ENCODE results near the gene IKZF5. TPM values are rescaled to one million over a fixed set of nuclear protein-coding genes. Genes with fewer than 3 reads are reported as not detected.
A peak's percentile ranks its signal among the peaks of the same experiment; 100 is the strongest.

IKZF5 gene
- total and polyA plus RNA-seq, 2 donors: 4.2 to 27.6 TPM

DNA sequence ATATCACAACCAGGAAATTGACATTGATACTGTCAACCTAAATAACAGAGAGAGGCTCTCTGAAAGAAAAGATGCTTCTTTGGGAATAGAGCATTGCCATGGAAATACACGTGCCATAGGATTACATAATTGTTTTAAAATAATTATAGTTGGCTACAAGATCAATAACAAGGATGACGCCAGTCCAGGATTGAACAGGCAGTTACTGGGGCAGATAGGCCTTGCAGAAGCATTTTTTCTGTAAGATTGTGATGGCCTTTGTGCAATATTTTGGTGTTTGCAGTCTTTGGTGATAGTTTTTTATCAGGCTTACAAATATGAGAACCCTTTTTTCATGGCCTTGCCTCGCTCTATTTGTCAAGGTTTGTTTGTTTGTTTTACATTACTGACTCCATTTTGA, 10.7 kb upstream of the IKZF5 start:
- WGBS: 81% methylated on average over 3 of the region's 3 CpGs
- no peaks in the 10 kb centered on the region for H3K4me1 ChIP-seq (ENCODE audit: control insufficient read depth in 2 of 2, insufficient read depth in 2 of 2, low read length in 2 of 2)
- no peaks in the 10 kb centered on the region for H3K27me3 ChIP-seq (ENCODE audit: control insufficient read depth in 2 of 2, insufficient read depth in 1 of 2, low read length in 1 of 2)
- no peaks in the 10 kb centered on the region for H3K36me3 ChIP-seq (ENCODE audit: control insufficient read depth in 2 of 2, insufficient read depth in 2 of 2, low read length in 1 of 2)
- H3K9me3 ChIP-seq (ENCODE audit: control insufficient read depth in 2 of 2, insufficient read depth in 1 of 2, low read length in 1 of 2): no peaks in the 10 kb centered on the region
- no peak overlapping the region for H3K27ac ChIP-seq (ENCODE audit: low read depth in 1 of 2, low read length in 1 of 2)
- DNase-seq (ENCODE audit: low read depth in 6 of 9, low spot score in 9 of 9): no peak
- no peak overlapping the region for H3K4me3 ChIP-seq (ENCODE audit: low read length in 2 of 2)

DNA sequence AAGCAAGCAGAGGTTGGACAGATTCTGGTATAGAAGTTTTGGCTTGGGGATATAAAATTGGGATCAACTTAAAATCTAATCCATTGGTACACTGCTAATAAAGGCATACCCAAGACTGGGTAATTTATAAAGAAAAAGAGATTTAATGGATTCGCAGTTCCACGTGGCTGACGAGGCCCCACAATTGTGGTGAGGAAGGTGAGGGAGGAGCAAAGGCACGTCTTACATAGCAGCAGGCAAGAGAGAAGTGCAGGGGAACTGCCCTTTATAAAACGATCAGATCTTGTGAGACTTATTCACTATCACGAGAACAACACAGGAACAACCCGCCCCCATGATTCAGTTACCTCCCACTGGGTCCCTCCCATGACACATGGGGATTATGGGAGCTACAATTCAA, 9.9 kb upstream of the IKZF5 start:
- Histone ChIP-seq H3K4me3 (ENCODE audit: low read length in 2 of 2) (no peak overlapping the region), H3K27me3 (ENCODE audit: control insufficient read depth in 2 of 2, insufficient read depth in 1 of 2, low read length in 1 of 2) (no peaks in the 10 kb centered on the region), H3K4me1 (ENCODE audit: control insufficient read depth in 2 of 2, insufficient read depth in 2 of 2, low read length in 2 of 2) (no peaks in the 10 kb centered on the region), H3K36me3 (ENCODE audit: control insufficient read depth in 2 of 2, insufficient read depth in 2 of 2, low read length in 1 of 2) (no peaks in the 10 kb centered on the region), H3K27ac (ENCODE audit: low read depth in 1 of 2, low read length in 1 of 2) (no peak overlapping the region), H3K9me3 (ENCODE audit: control insufficient read depth in 2 of 2, insufficient read depth in 1 of 2, low read length in 1 of 2) (no peaks in the 10 kb centered on the region)
- no peak for DNase-seq (ENCODE audit: low read depth in 6 of 9, low spot score in 9 of 9)
- WGBS: 98% methylated on average over 7 of the region's 7 CpGs

DNA sequence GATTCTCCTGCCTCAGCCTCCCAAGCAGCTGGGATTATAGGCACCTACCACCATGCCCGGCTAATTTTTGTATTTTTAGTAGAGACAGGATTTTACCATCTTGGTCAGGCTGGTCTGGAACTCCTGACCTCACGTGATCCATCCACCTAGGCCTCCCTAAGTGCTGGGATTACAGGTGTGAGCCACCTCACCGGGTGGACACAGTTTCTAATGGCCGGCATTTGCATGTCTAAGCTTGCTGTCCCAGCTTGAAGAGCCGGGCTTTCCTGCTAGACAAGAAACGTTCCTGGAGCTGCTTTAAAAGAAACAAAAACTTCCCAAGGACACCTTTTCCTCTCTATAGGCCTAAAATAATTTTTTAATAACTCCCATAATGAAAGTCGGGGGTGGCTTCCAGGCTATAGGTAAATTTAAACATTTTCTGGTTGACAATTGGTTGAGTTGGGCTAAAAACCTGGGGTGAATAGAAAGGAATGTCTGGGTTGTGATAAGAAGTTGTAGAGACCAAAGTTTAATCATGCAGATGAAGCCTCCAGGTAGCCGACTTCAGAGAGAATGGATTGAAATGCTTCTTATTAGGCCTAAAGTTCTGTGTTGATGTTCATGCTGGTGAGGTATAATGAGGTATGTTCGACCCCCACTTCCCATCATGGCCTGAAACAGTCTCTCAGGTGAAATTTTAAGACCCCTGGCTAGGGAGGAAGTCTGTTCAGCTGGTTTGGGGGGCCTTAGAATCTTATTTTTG, 9.0 kb upstream of the IKZF5 start:
- no peaks in the 10 kb centered on the region for H3K9me3 ChIP-seq (ENCODE audit: control insufficient read depth in 2 of 2, insufficient read depth in 1 of 2, low read length in 1 of 2)
- no peak for DNase-seq (ENCODE audit: low read depth in 6 of 9, low spot score in 9 of 9)
- no peaks in the 10 kb centered on the region for H3K27me3 ChIP-seq (ENCODE audit: control insufficient read depth in 2 of 2, insufficient read depth in 1 of 2, low read length in 1 of 2)
- H3K36me3 ChIP-seq (ENCODE audit: control insufficient read depth in 2 of 2, insufficient read depth in 2 of 2, low read length in 1 of 2): no peaks in the 10 kb centered on the region
- H3K27ac ChIP-seq (ENCODE audit: low read depth in 1 of 2, low read length in 1 of 2): no peak overlapping the region
- H3K4me1 ChIP-seq (ENCODE audit: control insufficient read depth in 2 of 2, insufficient read depth in 2 of 2, low read length in 2 of 2): no peaks in the 10 kb centered on the region
- H3K4me3 ChIP-seq (ENCODE audit: low read length in 2 of 2): no peak overlapping the region
- 90% methylated on average over 9 of the region's 9 CpGs for WGBS

DNA sequence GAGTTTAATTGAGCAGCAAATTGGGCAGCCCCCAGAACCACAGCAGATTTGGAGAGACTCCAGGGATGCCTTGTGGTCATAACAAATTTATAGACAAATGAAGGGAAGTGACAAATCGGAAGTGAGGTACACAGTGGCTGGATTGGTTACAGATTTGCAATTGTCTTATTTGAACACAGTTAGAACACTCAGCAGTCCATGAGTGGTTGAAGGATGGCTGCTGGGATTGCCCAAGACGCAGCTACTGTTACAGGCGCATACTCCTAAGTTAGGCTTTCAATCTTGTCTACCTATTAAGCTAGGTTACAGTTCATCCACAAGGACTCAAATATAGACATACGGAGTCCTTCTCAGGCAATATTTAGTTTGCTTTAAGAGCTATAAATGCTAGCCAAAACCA, 7.6 kb upstream of the IKZF5 start:
- 98% methylated on average over 4 of the region's 4 CpGs for WGBS
- no peaks in the 10 kb centered on the region for H3K4me1 ChIP-seq (ENCODE audit: control insufficient read depth in 2 of 2, insufficient read depth in 2 of 2, low read length in 2 of 2)
- DNase-seq (ENCODE audit: low read depth in 6 of 9, low spot score in 9 of 9): no peak
- H3K9me3 ChIP-seq (ENCODE audit: control insufficient read depth in 2 of 2, insufficient read depth in 1 of 2, low read length in 1 of 2): no peaks in the 10 kb centered on the region
- H3K27me3 ChIP-seq (ENCODE audit: control insufficient read depth in 2 of 2, insufficient read depth in 1 of 2, low read length in 1 of 2): no peaks in the 10 kb centered on the region
- no peak overlapping the region for H3K27ac ChIP-seq (ENCODE audit: low read depth in 1 of 2, low read length in 1 of 2)
- H3K36me3 ChIP-seq (ENCODE audit: control insufficient read depth in 2 of 2, insufficient read depth in 2 of 2, low read length in 1 of 2): no peaks in the 10 kb centered on the region
- no peak overlapping the region for H3K4me3 ChIP-seq (ENCODE audit: low read length in 2 of 2)

- Histone ChIP-seq H3K9me3 (ENCODE audit: control insufficient read depth in 2 of 2, insufficient read depth in 1 of 2, low read length in 1 of 2) (no peaks in the 10 kb centered on the region), H3K36me3 (ENCODE audit: control insufficient read depth in 2 of 2, insufficient read depth in 2 of 2, low read length in 1 of 2) (no peaks in the 10 kb centered on the region), H3K27me3 (ENCODE audit: control insufficient read depth in 2 of 2, insufficient read depth in 1 of 2, low read length in 1 of 2) (no peaks in the 10 kb centered on the region), H3K27ac (ENCODE audit: low read depth in 1 of 2, low read length in 1 of 2) (no peak overlapping the region), H3K4me1 (ENCODE audit: control insufficient read depth in 2 of 2, insufficient read depth in 2 of 2, low read length in 2 of 2) (peaks cover 0 to under 1% of the 10 kb centered on the region in 2 donors), H3K4me3 (ENCODE audit: low read length in 2 of 2) (no peak overlapping the region)
- DNase-seq (ENCODE audit: low read depth in 6 of 9, low spot score in 9 of 9): no peak
- WGBS: over 99% methylated on average over 2 of the region's 2 CpGs
Measured at GRCh38 chr10:123014772-123015171, 6.2 kb upstream of the IKZF5 start.

DNA sequence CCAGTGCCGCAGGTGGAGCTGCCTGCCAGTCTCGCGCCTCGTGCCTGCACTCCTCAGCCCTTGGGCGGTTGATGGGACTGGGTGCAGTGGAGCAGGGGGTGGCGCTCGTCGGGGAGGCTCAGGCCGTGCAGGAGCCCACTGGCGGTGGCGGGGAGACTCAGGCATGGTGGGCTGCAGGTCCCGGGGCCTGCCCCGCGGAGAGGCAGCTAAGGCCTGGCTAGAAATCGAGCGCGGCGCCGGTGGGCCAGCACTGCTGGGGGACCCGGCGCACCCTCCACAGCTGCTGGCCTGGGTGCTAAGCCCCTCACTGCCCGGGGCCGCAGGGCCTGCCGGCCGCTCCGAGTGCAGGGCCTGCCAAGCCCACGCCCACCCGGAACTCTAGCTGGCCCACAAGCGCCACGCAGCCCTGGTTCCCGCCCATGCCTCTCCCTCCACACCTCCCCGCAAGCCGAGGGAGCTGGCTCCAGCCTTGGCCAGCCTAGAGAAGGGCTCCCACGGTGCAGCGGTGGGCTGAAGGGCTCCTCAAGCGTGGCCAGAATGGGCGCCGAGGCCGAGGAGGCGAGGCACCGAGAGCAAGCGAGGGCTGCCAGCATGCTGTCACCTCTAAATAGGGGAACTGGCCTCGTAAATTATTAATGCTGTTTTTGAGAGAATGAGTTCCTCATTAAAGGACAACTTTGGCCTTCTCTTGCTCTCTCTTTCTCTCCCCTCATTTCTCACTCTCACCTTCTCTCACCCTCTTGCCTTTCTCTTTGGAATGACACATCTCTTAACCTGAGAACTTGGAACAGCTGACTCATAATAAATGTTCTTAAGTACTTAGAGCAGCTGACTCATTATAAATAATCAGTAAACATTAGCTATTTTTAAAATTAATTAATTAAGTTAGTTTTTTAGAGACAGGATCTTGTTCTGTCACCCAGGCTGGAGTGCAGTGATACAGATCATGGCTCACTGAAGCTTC, 5.1 kb upstream of the IKZF5 start:
- Histone ChIP-seq H3K9me3 (ENCODE audit: control insufficient read depth in 2 of 2, insufficient read depth in 1 of 2, low read length in 1 of 2) (no peaks in the 10 kb centered on the region), H3K36me3 (ENCODE audit: control insufficient read depth in 2 of 2, insufficient read depth in 2 of 2, low read length in 1 of 2) (no peaks in the 10 kb centered on the region), H3K27me3 (ENCODE audit: control insufficient read depth in 2 of 2, insufficient read depth in 1 of 2, low read length in 1 of 2) (no peaks in the 10 kb centered on the region), H3K27ac (ENCODE audit: low read depth in 1 of 2, low read length in 1 of 2) (no peak overlapping the region), H3K4me1 (ENCODE audit: control insufficient read depth in 2 of 2, insufficient read depth in 2 of 2, low read length in 2 of 2) (peaks cover 5 to 8% of the 10 kb centered on the region in 2 donors), H3K4me3 (ENCODE audit: low read length in 2 of 2) (no peak overlapping the region)
- WGBS: 95% methylated on average over 43 of the region's 43 CpGs
- DNase-seq (ENCODE audit: low read depth in 6 of 9, low spot score in 9 of 9): no peak

DNA sequence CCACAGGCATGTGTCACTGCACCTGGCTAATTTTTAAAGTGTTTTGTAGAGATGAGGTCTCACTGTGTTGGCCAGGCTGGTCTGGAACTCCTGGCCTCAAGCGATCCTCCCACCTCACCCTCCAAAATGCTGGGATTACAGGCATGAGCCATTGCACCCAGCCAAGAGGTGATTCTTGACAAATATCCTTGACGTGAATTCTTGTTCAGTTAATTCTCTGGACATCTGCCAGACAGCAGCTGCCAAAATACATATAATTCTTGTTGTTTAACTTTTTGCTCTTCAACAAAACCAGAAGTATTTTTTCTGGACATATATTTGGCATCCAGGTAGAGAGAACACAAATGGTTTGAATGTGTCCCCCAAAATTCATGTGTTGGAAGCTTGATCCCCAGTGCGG, 3.4 kb upstream of the IKZF5 start:
- H3K27ac ChIP-seq (ENCODE audit: low read depth in 1 of 2, low read length in 1 of 2): no peak overlapping the region
- WGBS: 98% methylated on average over 3 of the region's 3 CpGs
- H3K4me1 ChIP-seq (ENCODE audit: control insufficient read depth in 2 of 2, insufficient read depth in 2 of 2, low read length in 2 of 2): peaks cover 9 to 10% of the 10 kb centered on the region in 2 donors
- no peak overlapping the region for H3K4me3 ChIP-seq (ENCODE audit: low read length in 2 of 2)
- no peaks in the 10 kb centered on the region for H3K27me3 ChIP-seq (ENCODE audit: control insufficient read depth in 2 of 2, insufficient read depth in 1 of 2, low read length in 1 of 2)
- peaks cover 0 to 4% of the 10 kb centered on the region in 2 donors for H3K9me3 ChIP-seq (ENCODE audit: control insufficient read depth in 2 of 2, insufficient read depth in 1 of 2, low read length in 1 of 2)
- DNase-seq (ENCODE audit: low read depth in 6 of 9, low spot score in 9 of 9): no peak
- no peaks in the 10 kb centered on the region for H3K36me3 ChIP-seq (ENCODE audit: control insufficient read depth in 2 of 2, insufficient read depth in 2 of 2, low read length in 1 of 2)

- H3K27me3 ChIP-seq (ENCODE audit: control insufficient read depth in 2 of 2, insufficient read depth in 1 of 2, low read length in 1 of 2): no peaks in the 10 kb centered on the region
- peaks cover 9 to 10% of the 10 kb centered on the region in 2 donors for H3K4me1 ChIP-seq (ENCODE audit: control insufficient read depth in 2 of 2, insufficient read depth in 2 of 2, low read length in 2 of 2)
- H3K27ac ChIP-seq (ENCODE audit: low read depth in 1 of 2, low read length in 1 of 2): peak overlapping the region; percentile 55 to 68
- H3K4me3 ChIP-seq (ENCODE audit: low read length in 2 of 2): peak overlapping the region; percentile 95 to 99
- peak in 5 of 9 donors; percentile 3 to 34 (median 10) for DNase-seq (ENCODE audit: low read depth in 6 of 9, low spot score in 9 of 9)
- H3K9me3 ChIP-seq (ENCODE audit: control insufficient read depth in 2 of 2, insufficient read depth in 1 of 2, low read length in 1 of 2): peaks cover 0 to 4% of the 10 kb centered on the region in 2 donors
- 1% methylated on average over 34 of the region's 34 CpGs for WGBS
- no peaks in the 10 kb centered on the region for H3K36me3 ChIP-seq (ENCODE audit: control insufficient read depth in 2 of 2, insufficient read depth in 2 of 2, low read length in 1 of 2)
Measured at GRCh38 chr10:123009105-123009820, 668 bp upstream of the IKZF5 start.
